Measurements from ENCODE around the gene NHEJ1.

- TF ChIP-seq GABPA (IDR thresholded peaks at IDR 0.05; ENCODE audit: low read depth) (no peak), EZH2phosphoT487 (IDR thresholded peaks at IDR 0.05; ENCODE audit: borderline replicate concordance, low read depth) (no peak), YY1 (IDR thresholded peaks at IDR 0.05; ENCODE audit: low read depth) (no peak), POLR2AphosphoS5 (IDR thresholded peaks at IDR 0.05; ENCODE audit: low read depth, low read length) (no peak), EP300 (IDR thresholded peaks at IDR 0.05; ENCODE audit: borderline replicate concordance in 1 of 2, low read depth in 1 of 2, low read length in 1 of 2) (no peak), CTCF (IDR thresholded peaks at IDR 0.05) (no peak)
Measured at GRCh38 chr2:219125225-219125885, 35.3 kb downstream of the NHEJ1 start.
